Femur (tissue), 1 donor: Measurements from ENCODE around the gene NACA2.
"Not testable (repeated sequence)": the region's sequence is repeated elsewhere in the genome, so short reads cannot be mapped to it uniquely, and the experiment has no call there.

ENCODE experiments used
- DNase-seq: peaks from one replicate; pipeline ENCODE4 v3.0.0-alpha.2; 2017

The NACA2 gene

DNA sequence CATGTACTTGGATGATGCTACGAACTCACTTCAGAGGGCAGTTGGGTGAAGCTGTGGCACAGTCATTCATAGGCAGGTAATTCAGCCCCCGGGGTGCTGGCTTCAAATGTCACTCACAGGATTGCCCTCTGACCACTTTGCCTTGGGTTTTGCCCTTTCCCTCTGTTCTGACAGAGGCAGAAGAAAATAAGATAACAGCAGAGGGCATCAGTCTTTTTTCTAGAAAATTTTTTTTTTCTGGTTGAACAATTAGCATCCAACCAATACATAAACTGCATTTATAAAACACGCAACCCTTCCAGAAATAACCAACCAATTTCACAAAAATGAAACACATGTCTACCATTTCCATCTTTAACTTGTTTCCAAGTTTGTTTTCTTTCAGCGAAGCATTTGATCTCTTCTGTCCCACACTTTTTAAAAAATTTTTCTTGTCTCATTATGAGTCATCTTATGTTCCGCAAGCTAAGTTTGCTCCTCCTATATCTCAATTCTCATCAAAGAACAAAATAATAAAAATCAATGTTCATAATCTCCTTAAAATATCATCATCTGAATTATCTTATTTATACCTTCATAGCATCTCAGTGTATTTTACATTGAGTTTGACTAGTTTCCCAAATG is 15.6 kb downstream of the NACA2 start:
- DNase-seq: no peak

DNA sequence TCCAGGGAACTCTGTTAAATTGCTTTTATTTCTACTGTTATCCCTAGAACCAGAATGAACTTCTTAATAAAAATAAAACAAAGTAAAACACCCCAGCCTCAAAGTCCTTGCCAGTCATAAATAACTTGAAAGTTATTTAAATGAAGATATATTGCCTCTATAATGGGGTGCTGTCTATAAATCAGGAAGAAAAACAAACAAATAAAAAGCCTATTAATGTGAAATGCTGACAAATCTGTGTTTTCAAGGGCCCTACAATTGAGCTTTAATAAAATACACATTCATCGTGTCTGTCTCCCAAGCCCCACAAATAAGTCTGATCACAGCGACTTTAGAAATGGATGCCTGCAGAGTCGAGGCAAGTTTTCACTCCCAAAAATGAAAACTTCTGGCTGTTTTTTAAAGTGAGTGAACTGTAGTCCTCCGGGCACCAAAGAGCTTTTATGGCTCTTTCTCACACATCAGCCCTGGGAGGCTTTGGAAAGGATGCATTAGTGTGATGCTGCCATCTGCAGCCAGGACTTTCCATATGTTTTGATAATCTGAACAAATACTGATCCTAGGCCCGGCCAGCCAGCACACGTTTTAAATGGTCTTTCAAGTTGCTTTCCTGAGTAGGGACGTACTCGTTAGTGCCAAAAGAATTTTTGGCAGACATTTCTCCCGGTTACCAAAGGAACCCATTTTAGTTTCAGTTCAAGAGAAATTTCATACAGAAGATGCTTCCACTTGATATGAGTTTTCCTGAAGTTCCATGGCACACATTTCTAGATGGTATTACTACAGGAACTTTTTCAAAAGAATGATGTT is 16.3 kb downstream of the NACA2 start:
- DNase-seq: peak; percentile 72

DNA sequence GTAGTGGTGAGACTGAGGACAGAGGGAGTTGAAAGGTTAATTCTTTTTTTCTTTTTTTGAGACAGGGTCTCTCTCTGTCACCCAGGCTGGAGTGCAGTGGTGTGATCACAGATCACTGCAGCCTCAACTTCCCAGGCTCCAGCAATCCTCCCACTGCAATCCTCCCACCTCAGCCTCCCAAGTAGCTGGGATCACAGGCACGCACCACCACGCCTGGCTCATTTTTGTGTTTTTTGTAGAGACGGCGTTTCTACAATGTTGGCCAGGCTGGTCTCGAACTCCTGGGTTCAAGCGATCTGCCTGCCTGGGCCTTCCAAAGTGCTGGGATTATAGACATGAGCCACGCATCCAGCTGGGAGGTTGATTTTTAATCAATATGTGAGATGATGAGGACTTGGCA is 18.5 kb downstream of the NACA2 start:
- not testable (repeated sequence) for DNase-seq

DNA sequence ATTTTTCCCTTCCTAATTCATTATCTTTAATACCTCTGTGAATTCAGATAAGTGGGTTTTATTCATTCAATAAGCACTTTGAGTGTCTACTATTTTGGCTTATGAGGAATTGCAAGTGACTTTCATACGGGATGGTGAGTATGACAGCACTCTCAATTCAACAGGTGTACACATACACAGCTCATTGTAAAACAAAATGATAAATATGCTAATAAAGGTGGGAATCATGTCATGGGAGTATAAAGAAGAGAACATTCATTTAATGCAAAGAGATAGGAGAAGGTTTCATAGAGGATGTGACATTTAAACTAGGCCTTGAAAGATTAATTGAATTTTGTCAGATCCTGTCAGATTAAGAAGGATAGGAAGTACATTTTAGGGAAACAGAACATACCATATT is 19.4 kb downstream of the NACA2 start:
- DNase-seq: no peak

DNA sequence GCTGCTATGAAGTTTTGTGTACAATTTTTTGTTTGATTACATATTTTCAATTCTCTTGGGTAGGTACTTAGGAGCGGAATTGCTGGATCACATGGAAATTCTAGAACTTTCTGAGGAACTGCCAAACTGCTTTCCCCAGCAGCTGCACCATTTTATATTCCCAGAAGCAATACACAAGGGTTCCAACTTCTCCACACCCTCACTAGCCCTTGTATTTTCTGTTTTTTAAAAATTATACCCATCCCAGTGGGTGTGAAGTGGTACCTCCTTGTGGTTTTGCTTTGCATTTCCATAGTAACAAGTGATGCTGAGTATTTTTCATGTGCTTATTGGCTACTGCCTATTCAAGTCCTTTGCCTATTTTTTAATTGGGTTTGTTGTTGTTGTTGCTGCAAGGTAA is 20.9 kb downstream of the NACA2 start:
- DNase-seq: no peak

DNA sequence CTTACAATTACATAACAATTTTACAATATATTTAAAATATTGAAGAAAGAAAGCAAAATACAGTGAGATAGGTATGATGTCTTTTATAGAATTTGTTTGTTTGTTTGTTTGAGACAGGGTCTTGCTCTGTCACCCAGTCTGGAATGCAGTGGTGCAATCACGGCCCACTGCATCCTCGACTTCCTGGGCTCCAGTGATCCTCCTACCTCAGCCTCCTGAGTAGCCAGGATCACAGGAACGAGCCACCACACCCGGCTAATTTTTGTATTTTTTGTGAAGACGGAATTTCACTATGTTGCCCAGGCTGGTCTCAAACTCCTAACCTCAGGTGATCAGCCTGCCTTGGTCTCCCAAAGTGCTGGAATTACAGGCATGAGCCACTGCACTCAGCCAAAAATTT is 21.5 kb downstream of the NACA2 start:
- not testable (repeated sequence) for DNase-seq

DNA sequence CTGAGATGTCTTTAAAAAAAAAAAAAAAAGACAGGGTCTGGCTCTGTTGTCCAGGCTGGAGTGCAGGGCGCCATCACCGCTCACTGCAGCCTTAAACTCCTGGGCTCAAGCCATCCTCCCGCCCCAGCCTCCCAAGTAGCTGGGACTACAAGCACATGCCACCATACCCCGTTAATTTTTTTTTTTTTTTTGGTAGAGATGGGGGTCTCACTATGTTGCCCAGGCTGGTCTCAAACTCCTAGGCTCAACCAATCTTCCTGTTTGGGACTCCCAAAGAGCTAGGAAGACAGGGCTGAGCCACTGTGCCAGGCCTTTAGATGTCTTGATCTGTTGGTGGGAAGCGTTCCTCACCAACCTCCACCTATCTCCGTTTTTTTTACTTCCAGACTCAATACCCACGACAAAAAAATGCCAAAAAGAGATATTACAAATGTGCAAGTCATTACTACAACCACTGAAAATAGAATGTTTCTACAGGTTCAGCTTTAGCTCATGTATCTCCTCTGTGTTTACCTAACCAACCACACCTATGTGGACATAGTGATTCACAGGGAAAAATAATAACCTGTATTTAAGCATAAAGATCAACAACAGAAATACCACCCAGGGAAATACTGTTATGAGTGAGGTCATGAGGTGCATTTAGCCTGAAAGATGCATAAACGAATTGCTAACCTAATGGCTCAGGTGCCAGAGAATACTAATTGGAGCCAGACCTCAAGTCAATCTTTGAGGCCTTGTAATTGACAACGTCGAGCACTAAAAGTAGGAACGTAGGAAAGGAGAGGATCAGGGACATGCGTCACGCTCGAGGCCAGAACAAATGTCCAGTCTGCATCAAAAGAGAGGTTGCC is 22.6 kb downstream of the NACA2 start:
- no peak for DNase-seq

DNA sequence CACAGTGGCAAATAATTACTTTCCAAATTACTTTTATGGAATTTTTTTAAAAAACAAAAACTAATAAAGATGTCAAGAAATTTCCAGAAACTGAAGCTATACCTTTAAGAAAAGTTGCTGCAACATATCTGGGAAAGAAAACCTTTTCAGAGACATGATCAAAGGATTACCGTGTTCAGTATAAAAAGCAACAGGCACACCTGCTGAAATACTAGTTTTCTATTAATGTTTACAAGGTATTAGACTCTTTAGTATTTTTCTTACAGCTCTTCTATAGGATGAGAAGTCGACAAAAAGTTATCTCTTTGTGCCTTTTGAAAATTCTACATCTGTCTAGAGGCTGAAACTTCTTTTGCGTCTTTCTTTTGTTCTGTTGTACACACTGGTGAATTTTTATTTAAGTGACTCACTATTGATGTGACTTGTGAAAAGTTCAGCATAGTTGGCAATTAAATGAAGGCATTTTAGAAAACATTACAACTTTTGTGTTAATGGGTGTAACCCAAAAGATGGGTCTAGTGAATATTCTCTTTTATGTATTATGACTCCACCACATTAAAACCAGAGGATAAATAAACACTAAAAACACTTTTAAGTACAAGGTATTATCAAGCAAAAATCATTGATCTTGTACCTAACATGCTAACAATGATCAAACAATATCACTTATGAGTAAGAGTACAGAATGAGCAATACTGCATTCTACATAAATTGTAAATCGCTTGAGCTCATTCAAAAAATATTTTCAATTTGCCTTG is 23.8 kb downstream of the NACA2 start:
- no peak for DNase-seq

DNA sequence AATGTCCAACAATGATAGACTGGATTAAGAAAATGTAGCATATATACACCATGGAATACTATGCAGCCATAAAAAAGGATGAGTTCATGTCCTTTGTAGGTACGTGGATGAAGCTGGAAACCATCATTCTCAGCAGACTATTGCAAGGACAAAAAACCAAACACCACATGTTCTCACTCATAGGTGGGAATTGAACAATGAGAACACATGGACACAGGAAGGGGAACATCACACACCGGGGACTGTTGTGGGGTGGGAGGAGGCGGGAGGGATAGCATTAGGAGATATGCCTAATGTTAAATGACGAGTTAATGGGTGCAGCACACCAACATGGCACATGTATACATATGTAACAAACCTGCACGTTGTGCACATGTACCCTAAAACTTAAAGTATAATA is 24.6 kb downstream of the NACA2 start:
- not testable (repeated sequence) for DNase-seq

DNA sequence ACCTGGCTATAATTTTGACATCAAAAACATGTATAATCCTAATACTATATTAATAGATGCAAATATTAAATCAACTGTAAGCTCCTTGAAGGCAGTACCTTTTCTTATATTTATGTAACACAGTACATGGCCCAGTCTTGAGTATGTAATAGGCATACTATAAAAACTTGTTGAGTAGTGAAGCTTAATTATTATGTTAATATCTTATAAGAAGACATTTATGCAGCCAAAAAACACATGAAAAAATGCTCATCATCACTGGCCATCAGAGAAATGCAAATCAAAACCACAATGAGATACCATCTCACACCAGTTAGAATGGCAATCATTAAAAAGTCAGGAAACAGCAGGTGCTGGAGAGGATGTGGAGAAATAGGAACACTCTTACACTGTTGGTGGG is 25.2 kb downstream of the NACA2 start:
- not testable (repeated sequence) for DNase-seq

DNA sequence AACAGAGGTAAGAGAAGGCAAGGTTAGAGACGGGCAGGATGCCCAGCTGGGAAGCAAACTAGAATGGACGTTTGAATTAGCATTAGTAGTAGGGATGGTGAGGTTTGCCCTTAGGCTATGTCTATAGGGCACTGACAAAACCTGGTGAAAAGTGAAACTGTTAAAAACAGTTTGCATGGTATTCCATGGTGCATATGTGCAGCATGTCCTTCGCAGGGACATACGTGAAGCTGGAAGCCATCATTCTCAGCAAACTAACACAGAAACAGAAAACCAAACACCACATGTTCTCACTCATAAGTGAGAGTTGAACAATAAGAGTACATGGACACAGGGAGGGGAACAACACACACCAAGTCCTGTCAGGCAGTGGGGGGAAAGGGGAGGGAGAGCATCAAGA is 25.8 kb downstream of the NACA2 start:
- no peak for DNase-seq

DNA sequence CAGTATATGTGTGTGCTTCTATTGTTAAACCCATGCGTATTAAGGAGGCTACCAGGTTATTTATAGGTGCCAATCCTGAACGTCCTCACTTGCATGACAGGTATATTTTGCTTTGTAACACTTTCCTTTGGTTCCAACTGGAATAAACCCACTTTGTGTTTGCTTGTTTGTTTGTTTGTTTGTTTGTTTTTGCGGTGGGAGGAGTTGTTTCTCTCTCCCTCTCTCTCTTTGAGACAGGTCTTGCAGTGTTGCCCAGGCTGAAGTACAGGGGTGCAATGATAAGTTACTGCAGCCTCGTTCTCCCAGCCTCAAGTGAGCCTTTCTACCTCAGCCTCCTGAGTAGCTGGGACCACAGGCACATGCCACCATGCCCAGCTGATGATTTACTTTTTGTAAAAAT is 28.7 kb downstream of the NACA2 start:
- DNase-seq: no peak

DNA sequence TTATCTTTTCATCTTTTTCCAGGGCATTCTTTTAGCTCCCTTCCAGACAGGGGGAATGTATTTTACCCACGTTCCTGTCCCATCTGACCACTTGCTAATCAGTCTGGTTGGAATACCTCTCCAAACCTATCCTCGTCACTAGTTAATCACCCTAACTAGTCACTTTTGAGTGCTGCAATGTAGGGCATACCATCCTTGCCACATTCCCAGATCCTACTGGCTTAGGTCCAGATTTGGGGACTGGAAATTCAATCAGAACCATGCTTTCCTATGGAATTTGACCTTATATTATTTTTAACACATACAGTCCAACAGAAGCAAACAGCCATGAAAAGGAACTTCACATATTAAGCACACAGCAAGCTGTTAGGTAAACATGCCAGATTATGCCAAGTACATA is 29.7 kb downstream of the NACA2 start:
- no peak for DNase-seq

DNA sequence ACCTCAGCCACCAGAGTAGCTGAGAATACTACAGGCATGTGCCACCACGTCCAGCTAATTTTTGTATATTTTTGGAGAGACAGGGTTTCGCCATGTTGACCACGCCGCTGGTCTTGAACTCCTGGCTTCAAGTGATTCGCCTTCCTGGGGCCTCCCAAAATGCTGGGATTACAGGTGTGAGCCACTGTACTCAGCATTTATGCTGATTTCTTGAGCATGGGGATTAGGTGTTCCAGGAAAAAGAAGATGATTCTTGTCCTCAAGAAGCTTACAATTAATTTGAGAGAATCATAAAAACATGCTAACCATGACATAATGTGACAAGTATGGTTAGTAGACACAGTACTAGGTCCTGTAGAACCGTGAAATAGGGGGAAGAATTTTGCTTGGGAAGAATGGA is 30.9 kb downstream of the NACA2 start:
- no peak for DNase-seq

DNA sequence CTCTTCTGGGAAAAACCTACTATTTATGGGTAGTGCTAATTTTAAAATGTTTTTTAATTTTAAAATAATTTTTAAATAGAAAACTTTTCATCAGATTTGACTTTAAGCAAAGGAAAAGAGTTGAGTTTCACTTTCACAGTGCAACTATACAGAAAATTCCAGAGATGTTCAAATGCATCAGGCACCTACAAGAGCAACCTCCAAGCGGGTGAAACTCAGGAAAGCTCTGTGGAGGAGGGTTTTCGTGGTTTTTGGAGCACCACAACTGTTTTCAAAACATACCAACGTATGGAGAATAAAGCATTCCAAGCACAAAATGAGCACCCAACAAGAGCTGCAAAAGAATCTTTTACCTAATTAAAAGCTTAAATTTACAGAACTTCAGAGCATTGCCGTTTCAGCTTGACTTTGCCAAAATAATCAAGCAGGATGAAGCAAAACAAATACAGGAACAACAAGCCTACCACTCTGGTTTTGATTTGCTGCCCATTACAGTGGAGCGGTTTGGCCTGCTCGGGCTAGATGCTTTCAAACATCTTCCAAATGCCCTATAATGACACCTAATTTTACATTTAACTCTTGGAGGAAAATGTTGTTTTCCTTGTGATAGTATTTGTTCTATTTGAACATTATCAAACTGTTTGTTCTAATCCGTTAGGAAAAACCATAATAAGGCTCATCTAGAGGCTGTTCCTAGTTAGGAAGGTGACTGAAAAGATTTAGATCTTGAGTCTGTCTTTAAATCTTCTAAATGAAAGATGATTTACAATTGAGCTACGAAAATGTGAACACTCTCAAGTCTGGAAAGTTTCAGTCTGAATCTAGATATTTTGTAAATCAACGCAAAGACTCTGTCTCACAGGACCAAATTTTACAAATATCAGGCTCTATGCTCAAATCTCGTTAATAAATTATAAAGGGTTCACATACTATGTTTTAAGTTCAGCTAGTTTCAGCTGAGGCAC is 34.5 kb downstream of the NACA2 start:
- DNase-seq: peak; percentile 34

DNA sequence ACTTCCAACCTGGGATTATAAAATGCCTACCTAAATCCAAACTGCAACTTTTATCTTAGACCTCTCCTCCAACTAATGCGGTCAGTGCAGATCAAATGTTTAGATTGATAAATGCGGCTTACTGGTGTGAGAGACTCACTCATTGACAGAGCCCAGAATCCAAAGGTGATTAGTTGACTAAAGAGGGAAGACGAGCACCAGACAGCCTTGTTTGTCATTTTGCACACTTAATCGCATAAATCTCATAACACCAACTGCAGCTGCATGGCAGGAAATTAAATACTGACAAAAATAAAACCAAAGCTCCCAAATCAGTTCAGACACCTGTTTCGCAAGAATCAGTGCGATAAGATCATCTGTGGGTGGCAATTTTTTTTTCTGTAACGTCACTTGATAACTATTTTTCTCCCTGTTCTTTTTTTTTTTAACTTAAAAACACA is 35.9 kb downstream of the NACA2 start:
- DNase-seq: no peak

DNA sequence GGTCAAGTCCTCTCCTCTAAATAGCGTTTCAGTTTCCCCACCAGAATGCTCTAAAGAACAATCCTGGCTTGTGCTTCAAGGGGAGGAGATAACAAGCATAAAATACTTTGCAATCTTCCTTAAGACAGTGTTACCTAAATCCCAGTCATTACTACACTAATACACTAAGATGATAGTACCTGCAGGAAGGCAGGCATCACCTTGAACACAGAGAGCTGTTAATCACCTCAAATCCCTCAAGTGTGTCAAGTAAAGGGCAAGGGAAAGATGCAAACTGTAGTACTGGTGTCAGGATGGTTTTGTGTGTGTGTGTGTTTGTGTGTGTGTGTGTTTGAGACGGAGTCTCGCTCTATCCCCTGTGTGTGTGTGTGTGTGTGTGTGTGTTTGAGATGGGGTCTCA is 36.8 kb downstream of the NACA2 start:
- DNase-seq: no peak

DNA sequence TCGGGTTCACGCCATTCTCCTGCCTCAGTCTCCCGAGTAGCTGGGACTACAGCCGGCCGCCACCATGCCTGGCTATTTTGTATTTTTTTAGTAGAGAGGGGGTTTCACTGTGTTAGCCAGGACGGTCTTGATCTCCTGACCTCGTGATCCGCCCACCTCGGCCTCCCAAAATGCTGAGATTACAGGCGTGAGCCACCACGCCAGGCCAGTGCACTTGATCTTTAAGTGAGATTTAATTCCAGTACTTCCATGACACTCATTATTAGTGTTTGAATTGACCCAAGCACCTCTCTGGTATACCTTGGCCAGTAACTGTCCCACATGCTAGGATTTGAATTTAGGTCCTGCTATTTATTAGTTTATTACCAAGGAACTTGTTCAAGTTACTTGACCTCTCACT is 38.5 kb downstream of the NACA2 start:
- DNase-seq: not testable (repeated sequence)

DNA sequence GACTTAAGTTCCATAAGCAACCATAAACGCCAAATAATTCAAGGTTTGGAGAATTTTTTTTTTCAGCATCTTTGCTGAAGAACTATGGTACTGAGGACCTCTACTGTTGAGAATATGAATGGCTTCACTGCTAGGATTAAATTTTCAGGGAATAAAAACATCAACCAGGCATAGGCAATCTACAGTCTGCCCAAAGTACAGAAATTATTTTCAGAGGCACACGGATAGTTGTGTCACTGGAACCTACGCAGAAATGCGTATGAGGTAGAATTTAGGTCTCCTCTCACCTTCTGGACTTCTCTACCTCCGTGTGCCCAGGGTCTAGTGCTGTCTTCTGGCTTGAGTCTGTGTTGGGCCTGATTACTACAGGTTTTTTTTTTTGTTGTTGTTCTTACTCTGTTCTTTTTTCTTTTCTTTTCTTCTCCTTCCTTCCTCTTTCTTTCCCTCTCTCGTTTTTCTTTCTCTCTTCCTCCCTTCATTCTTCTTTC is 39.7 kb downstream of the NACA2 start:
- DNase-seq: no peak

DNA sequence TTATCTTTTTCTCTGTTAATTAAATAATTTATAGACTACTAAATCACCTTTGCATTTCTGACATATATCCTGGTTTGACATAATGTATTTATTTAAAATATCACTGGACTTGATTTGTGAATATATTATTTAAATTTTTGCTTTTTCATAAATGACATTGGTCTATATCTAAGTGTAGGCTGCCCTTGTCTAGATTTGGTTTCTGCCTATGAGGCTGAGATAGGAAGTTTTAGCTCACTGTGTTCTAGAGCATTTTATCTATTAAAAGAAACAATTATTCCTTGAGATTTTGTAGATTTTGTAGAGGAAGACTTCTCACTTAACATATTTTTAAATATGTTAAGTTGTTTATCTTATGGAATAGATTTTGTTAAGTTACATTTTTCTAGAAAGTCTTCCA is 43.9 kb downstream of the NACA2 start:
- DNase-seq: no peak

DNA sequence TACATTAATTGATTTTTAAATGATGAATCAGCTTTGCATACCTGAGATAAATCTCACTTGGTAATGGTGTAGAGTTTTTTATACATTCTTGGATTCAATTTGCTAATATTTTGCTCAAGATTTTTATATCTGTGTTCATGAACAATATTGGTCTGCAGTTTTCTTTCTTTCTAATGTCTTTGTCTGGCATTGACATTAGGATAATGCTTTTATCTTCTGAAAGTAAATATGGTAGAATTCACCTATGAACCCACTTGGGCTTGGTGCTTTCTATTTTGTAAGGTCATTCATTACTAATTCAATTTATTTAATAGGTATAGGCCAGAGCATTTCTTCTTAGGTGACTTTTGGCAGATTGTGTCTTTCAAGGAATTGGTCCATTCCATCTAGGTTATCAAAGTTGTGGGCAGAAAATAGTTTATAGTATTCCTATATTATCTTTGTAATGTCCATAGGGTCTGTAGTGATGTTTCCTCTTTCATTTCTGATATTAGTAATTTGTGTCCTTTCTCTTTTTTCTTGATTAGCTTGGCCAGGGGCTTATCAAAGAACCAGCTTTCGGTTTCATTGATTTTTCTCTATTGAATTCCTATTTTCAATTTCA is 45.6 kb downstream of the NACA2 start:
- no peak for DNase-seq
